Stimulated activated naive B cell treated with anti-CD40 and anti-IgM and Interleukin-4, amounts not matched to agents 10 μg/mL and 1 μg/mL and 100 μg/mL, for 72 hours (primary cell): ENCODE measurements around the gene HSD17B14.
A peak's percentile ranks its signal among the peaks of the same experiment; 100 is the strongest.
"Not testable (repeated sequence)": the region's sequence is repeated elsewhere in the genome, so short reads cannot be mapped to it uniquely, and the experiment has no call there.

Experiments
- ATAC-seq, 2 donors: fragments of 150-1000 bp; cut with Tn5 transposase; replicated peaks; 2 replicates each; pipeline ENCODE4 v1.10.0; 2021; ENCODE audit warnings: moderate library complexity in 1 of 2
- DNase-seq: peaks from one replicate; pipeline ENCODE4 v3.0.0; 2021
- H3K27ac Mint-ChIP-seq: one replicate; pipeline ENCODE4 v1.8.0; 2022; ENCODE audit warnings: mild to moderate bottlenecking, mixed read lengths
- H3K27me3 Mint-ChIP-seq, 2 donors: one replicate each; pipeline ENCODE4 v1.8.0; 2022; ENCODE audit warnings: mixed read lengths in 2 of 2
- H3K36me3 Mint-ChIP-seq, 2 donors: one replicate each; pipeline ENCODE4 v1.8.0; 2022; ENCODE audit warnings: mixed read lengths in 2 of 2, mild to moderate bottlenecking in 1 of 2
- H3K4me1 Mint-ChIP-seq, 2 donors: one replicate each; pipeline ENCODE4 v1.8.0; 2022; ENCODE audit warnings: mixed read lengths in 2 of 2, mild to moderate bottlenecking in 1 of 2
- H3K4me3 Mint-ChIP-seq, 2 donors: one replicate each; pipeline ENCODE4 v1.8.0; 2022; ENCODE audit warnings: mild to moderate bottlenecking in 2 of 2, mixed read lengths in 2 of 2, moderate library complexity in 1 of 2
- H3K9me3 Mint-ChIP-seq, 2 donors: one replicate each; pipeline ENCODE4 v1.8.0; 2022; ENCODE audit warnings: mixed read lengths in 2 of 2, mild to moderate bottlenecking in 1 of 2

The HSD17B14 gene

GRCh38 chr19:48806518-48806817 is 29.8 kb downstream of the HSD17B14 start:
- ATAC-seq (peak in 1 of 2 donors; percentile 43), DNase-seq (no peak)
- Mint-ChIP-seq H3K4me1 (peaks cover 27 to 42% of the 10 kb centered on the region in 2 donors), H3K4me3 (no peak overlapping the region), H3K36me3 (peaks cover 13 to 31% of the 10 kb centered on the region in 2 donors), H3K27ac (no peak overlapping the region), H3K27me3 (no peaks in the 10 kb centered on the region), H3K9me3 (no peaks in the 10 kb centered on the region)

- H3K36me3 Mint-ChIP-seq = peaks cover 14 to 31% of the 10 kb centered on the region in 2 donors
- H3K27me3 Mint-ChIP-seq = no peaks in the 10 kb centered on the region
- no peak overlapping the region for H3K4me3 Mint-ChIP-seq
- H3K9me3 Mint-ChIP-seq = no peaks in the 10 kb centered on the region
- peaks cover 24 to 34% of the 10 kb centered on the region in 2 donors for H3K4me1 Mint-ChIP-seq
- DNase-seq (no peak), ATAC-seq (no peak)
- no peak overlapping the region for H3K27ac Mint-ChIP-seq
Measured at GRCh38 chr19:48805452-48805851, 30.8 kb downstream of the HSD17B14 start.

- DNase-seq (no peak), ATAC-seq (no peak)
- Mint-ChIP-seq H3K27me3 (no peaks in the 10 kb centered on the region), H3K9me3 (no peaks in the 10 kb centered on the region), H3K4me3 (no peak overlapping the region), H3K36me3 (peaks cover 17 to 36% of the 10 kb centered on the region in 2 donors), H3K4me1 (peaks cover 17 to 25% of the 10 kb centered on the region in 2 donors), H3K27ac (no peak overlapping the region)
Measured at GRCh38 chr19:48804496-48804895, 31.8 kb downstream of the HSD17B14 start.

- H3K27me3 Mint-ChIP-seq = no peaks in the 10 kb centered on the region
- no peaks in the 10 kb centered on the region for H3K9me3 Mint-ChIP-seq
- no peak overlapping the region for H3K4me3 Mint-ChIP-seq
- H3K36me3 Mint-ChIP-seq = peaks cover 16 to 40% of the 10 kb centered on the region in 2 donors
- H3K27ac Mint-ChIP-seq = no peak overlapping the region
- peaks cover 4 to 14% of the 10 kb centered on the region in 2 donors for H3K4me1 Mint-ChIP-seq
- DNase-seq = no peak
- ATAC-seq = no peak
Measured at GRCh38 chr19:48802623-48803022, 33.7 kb downstream of the HSD17B14 start.

DNA sequence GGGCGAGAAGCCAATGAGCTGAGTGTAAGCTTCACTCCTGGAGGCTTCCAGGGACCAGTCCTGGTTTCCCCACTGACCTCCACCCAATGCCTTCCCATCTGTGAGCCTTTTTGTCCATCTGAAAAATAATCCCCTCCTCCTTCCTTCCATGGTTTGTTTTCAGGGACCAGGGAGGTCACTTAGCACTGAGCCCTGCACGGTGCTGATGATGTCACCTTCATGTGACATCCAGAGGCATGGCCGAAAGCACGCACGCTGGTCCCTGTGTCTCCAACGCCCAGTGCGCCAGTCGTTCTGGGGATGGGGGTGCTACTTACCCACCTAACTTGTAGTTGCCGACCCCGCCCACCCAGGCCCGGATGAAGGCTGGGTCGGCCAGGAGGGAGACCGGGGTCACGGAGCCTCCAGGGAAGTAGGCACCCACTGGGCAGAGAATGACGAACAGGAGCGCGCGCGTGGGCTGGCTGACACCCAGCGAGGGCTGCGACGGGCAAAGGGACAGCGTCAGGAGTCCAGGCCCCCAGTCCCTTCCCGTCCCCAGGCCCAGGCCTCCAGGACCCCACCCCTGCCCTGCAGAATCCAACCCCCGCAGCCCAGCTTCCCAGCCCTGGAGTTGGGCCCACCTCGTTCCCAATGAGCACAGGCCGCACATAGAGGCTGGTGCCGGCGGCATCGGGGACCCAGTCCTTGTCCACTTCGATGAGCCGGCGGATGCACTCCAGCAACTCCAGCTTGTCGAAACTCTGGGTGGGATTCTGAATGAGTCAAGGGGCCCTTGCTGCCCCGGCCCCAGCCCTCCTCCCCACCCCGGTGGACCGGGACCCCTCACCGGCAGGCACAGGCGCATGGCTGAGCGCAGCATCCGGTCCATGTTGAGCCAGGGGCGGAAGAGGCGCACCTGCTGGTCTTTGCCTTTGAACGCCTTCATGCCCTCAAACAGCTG is 36.7 kb downstream of the HSD17B14 start:
- no peak overlapping the region for H3K4me3 Mint-ChIP-seq
- no peaks in the 10 kb centered on the region for H3K9me3 Mint-ChIP-seq
- no peaks in the 10 kb centered on the region for H3K27me3 Mint-ChIP-seq
- no peak for ATAC-seq
- peaks cover 9 to 11% of the 10 kb centered on the region in 2 donors for H3K4me1 Mint-ChIP-seq
- peaks cover 5 to 25% of the 10 kb centered on the region in 2 donors for H3K36me3 Mint-ChIP-seq
- no peak overlapping the region for H3K27ac Mint-ChIP-seq
- no peak for DNase-seq

- Mint-ChIP-seq H3K4me1 (peaks cover 11 to 15% of the 10 kb centered on the region in 2 donors), H3K27ac (no peak overlapping the region), H3K36me3 (peaks cover 4 to 27% of the 10 kb centered on the region in 2 donors), H3K9me3 (no peaks in the 10 kb centered on the region), H3K4me3 (no peak overlapping the region), H3K27me3 (no peaks in the 10 kb centered on the region)
- no peak for ATAC-seq
- DNase-seq = no peak
Measured at GRCh38 chr19:48798937-48799336, 37.4 kb downstream of the HSD17B14 start.

- Mint-ChIP-seq H3K4me3 (no peak overlapping the region), H3K9me3 (no peaks in the 10 kb centered on the region), H3K36me3 (peaks cover 4 to 27% of the 10 kb centered on the region in 2 donors), H3K4me1 (peaks cover 11 to 15% of the 10 kb centered on the region in 2 donors), H3K27me3 (no peaks in the 10 kb centered on the region), H3K27ac (no peak overlapping the region)
- DNase-seq (no peak), ATAC-seq (no peak)
Measured at GRCh38 chr19:48797103-48797502, 39.2 kb downstream of the HSD17B14 start.

GRCh38 chr19:48796298-48797083 is 39.8 kb downstream of the HSD17B14 start:
- no peak for DNase-seq
- Mint-ChIP-seq H3K4me1 (peaks cover 11 to 15% of the 10 kb centered on the region in 2 donors), H3K27ac (no peak overlapping the region), H3K4me3 (no peak overlapping the region), H3K36me3 (peaks cover 4 to 27% of the 10 kb centered on the region in 2 donors), H3K9me3 (no peaks in the 10 kb centered on the region), H3K27me3 (no peaks in the 10 kb centered on the region)
- no peak for ATAC-seq

- peak overlapping the region; percentile 89 to 91 for H3K4me3 Mint-ChIP-seq
- ATAC-seq (no peak), DNase-seq (no peak)
- peak overlapping the region; percentile 95 for H3K27ac Mint-ChIP-seq
- no peaks in the 10 kb centered on the region for H3K9me3 Mint-ChIP-seq
- peaks cover 3 to 27% of the 10 kb centered on the region in 2 donors for H3K36me3 Mint-ChIP-seq
- no peaks in the 10 kb centered on the region for H3K27me3 Mint-ChIP-seq
- peaks cover 11 to 15% of the 10 kb centered on the region in 2 donors for H3K4me1 Mint-ChIP-seq
Measured at GRCh38 chr19:48795685-48796070, 40.6 kb downstream of the HSD17B14 start.

- H3K9me3 Mint-ChIP-seq = no peaks in the 10 kb centered on the region
- H3K27me3 Mint-ChIP-seq = no peaks in the 10 kb centered on the region
- peak overlapping the region; percentile 95 for H3K27ac Mint-ChIP-seq
- peaks cover under 1 to 24% of the 10 kb centered on the region in 2 donors for H3K36me3 Mint-ChIP-seq
- H3K4me3 Mint-ChIP-seq = peak overlapping the region; percentile 89 to 91
- DNase-seq (peak; percentile 78), ATAC-seq (peak; percentile 97 to 99)
- peaks cover 11 to 15% of the 10 kb centered on the region in 2 donors for H3K4me1 Mint-ChIP-seq
Measured at GRCh38 chr19:48795055-48795684, 41.1 kb downstream of the HSD17B14 start.

DNA sequence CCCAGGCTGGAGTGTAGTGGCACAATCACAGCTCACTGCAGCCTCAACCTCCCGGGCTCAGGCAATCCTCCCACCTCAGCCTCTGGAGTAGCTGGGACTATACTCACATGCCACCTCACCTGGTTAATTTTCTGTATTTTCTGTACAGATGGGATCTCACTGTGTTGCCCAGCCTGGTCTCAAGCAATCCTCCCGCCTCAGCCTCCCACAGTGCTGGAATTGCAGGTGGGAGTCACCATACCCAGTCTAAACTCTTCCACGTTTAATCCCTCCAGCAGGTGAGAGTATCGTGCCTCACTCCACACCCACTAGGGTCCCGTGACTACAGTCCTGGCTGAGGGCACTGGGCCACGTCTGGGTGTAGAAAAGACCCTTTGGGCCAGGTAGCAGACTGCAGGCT is 42.0 kb downstream of the HSD17B14 start:
- peak overlapping the region; percentile 95 for H3K27ac Mint-ChIP-seq
- H3K9me3 Mint-ChIP-seq = no peaks in the 10 kb centered on the region

DNA sequence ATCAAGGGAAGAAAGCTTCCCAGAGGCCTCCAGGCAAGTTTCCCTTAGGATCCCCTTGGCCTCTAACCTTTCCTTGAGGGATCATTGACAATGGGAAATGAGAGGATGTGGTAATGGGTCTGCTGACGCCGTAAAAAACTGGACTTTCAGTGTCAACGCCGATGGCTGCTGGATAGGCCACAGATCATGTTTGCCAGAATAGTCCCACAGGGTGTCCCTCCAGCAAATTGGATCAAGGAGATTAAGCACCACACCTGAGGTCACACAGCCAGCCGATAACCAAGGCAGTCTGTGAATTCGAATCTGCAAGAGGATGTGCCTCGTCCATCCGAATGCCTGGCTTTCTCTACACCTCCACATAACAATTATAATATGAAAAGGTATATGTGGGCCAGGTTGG is 43.0 kb downstream of the HSD17B14 start:
- H3K27me3 Mint-ChIP-seq = no peaks in the 10 kb centered on the region
- no peak for ATAC-seq
- peaks cover 11 to 15% of the 10 kb centered on the region in 2 donors for H3K4me1 Mint-ChIP-seq
- H3K9me3 Mint-ChIP-seq = no peaks in the 10 kb centered on the region
- peaks cover 0 to 13% of the 10 kb centered on the region in 2 donors for H3K36me3 Mint-ChIP-seq
- DNase-seq = no peak
- H3K4me3 Mint-ChIP-seq = no peak overlapping the region
- H3K27ac Mint-ChIP-seq = peak overlapping the region; percentile 65

More for the DNA sequence above, 42.0 kb downstream of the HSD17B14 start:
- peaks cover 0 to 19% of the 10 kb centered on the region in 2 donors for H3K36me3 Mint-ChIP-seq
- ATAC-seq (no peak), DNase-seq (no peak)
- H3K27me3 Mint-ChIP-seq = no peaks in the 10 kb centered on the region
- peaks cover 11 to 15% of the 10 kb centered on the region in 2 donors for H3K4me1 Mint-ChIP-seq
- peak overlapping the region; percentile 89 to 91 for H3K4me3 Mint-ChIP-seq

DNA sequence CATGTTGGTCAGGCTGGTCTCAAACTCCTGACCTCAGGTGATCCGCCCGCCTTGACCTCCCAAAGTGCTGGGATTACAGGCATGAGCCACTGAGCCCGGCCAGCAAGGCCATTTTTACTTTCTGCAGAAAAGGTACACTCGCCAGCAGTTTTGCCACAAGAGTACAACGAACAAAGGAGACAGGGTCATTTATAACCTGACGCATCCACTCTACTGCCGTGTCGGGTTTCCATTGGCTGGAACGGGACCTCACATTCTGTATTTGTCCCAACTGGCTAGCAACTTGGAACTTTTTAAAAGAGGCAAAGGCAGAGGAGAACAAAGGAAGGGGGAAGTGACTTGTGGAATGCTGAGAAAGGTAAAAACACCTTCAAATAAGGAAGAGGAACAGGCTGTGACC is 49.0 kb downstream of the HSD17B14 start:
- H3K27ac Mint-ChIP-seq, DNase-seq, H3K27me3 Mint-ChIP-seq, H3K36me3 Mint-ChIP-seq, H3K4me1 Mint-ChIP-seq, ATAC-seq, H3K4me3 Mint-ChIP-seq, H3K9me3 Mint-ChIP-seq: not testable (repeated sequence)

DNA sequence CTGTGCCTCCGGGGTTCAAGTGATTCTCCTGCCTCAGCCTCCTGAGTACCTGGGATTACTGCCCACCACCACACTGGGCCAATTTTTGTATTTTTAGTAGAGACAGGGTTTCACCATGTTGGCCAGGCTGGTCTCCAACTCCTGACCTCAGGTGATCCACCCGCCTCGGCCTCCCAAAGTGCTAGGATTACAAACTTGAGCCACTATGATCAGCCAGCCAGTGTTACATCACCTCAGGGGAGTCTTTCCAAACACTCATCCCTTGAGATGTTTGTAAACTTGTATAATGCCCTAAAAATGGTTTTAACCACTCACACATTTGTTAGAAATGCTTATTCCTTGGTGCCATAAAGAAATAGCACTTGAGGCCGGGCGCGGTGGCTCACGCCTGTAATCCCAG is 49.9 kb downstream of the HSD17B14 start:
- not testable (repeated sequence) for H3K27me3 Mint-ChIP-seq, DNase-seq, ATAC-seq, H3K4me3 Mint-ChIP-seq, H3K27ac Mint-ChIP-seq, H3K36me3 Mint-ChIP-seq, H3K9me3 Mint-ChIP-seq
- H3K4me1 Mint-ChIP-seq = peaks cover 11 to 15% of the 10 kb centered on the region in 2 donors
